Ishikawa (cell line): ENCODE results near the gene HSPB6.

Source experiments
- CEBPB ChIP-seq: IDR thresholded peaks from 2 replicates; pipeline ENCODE4 v1.6.1; 2012
- CREB1 ChIP-seq: IDR thresholded peaks from 2 replicates; pipeline ENCODE4 v1.6.1; 2012; ENCODE audit warnings: low read depth
- EP300 ChIP-seq: IDR thresholded peaks from 2 replicates; pipeline ENCODE4 v1.6.1; 2012; ENCODE audit warnings: borderline replicate concordance
- FOXM1 ChIP-seq: IDR thresholded peaks from 2 replicates; pipeline ENCODE4 v1.6.1; 2012; ENCODE audit warnings: low read depth, borderline replicate concordance
- RAD21 ChIP-seq: IDR thresholded peaks from 2 replicates; pipeline ENCODE4 v1.6.1; 2012; ENCODE audit warnings: low read depth
- TAF1 ChIP-seq: IDR thresholded peaks from 2 replicates; pipeline ENCODE4 v1.6.1; 2012; ENCODE audit warnings: low read depth, mild to moderate bottlenecking
- TCF12 ChIP-seq: IDR thresholded peaks from 2 replicates; pipeline ENCODE4 v1.6.1; 2012; ENCODE audit warnings: low read depth
- TEAD4 ChIP-seq: IDR thresholded peaks from 2 replicates; pipeline ENCODE4 v1.6.1; 2012
- YY1 ChIP-seq: IDR thresholded peaks from 2 replicates; pipeline ENCODE4 v1.6.1; 2012; ENCODE audit warnings: low read depth
- TF ChIP-seq, protein P1 (sequence below): IDR thresholded peaks from 2 replicates; pipeline ENCODE4 v1.6.1; 2012; ENCODE audit warnings: low read depth, mild to moderate bottlenecking
- TF ChIP-seq, protein P2 (sequence below): IDR thresholded peaks from 2 replicates; pipeline ENCODE4 v1.6.1; 2012

DNA sequence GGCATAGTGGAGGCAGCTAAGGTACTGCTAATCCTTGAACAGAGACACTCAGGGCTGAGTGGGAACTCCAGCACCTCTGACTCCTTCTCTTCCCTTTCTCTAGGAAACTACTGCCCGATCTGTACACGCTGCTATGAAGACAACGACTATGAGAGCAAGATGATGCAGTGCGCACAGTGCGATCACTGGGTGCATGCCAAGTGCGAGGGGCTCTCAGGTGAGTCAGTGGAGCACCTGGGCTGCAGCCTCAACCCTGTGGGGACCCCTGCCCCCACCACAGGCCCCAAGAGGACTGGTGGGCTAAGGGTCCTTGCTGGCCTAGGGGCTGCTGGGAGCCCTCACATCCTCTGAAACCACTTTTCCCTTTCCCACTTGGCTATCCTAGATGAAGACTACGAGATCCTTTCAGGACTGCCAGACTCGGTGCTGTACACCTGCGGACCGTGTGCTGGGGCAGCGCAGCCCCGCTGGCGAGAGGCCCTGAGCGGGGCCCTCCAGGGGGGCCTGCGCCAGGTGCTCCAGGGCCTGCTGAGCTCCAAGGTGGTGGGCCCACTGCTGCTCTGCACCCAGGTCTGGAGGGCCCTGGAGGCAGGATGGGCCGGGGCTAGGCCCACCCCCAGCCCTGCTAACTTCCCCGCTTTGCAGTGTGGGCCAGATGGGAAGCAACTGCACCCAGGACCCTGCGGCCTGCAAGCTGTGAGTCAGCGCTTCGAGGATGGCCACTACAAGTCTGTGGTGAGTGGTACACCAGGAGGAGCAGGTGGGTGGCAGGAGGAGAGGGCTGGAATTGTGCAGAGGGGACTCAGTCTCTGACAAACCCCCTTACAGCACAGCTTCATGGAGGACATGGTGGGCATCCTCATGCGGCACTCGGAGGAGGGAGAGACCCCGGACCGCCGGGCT lies 29.5 kb downstream of the HSPB6 start:
- TF ChIP-seq, protein P1, sequence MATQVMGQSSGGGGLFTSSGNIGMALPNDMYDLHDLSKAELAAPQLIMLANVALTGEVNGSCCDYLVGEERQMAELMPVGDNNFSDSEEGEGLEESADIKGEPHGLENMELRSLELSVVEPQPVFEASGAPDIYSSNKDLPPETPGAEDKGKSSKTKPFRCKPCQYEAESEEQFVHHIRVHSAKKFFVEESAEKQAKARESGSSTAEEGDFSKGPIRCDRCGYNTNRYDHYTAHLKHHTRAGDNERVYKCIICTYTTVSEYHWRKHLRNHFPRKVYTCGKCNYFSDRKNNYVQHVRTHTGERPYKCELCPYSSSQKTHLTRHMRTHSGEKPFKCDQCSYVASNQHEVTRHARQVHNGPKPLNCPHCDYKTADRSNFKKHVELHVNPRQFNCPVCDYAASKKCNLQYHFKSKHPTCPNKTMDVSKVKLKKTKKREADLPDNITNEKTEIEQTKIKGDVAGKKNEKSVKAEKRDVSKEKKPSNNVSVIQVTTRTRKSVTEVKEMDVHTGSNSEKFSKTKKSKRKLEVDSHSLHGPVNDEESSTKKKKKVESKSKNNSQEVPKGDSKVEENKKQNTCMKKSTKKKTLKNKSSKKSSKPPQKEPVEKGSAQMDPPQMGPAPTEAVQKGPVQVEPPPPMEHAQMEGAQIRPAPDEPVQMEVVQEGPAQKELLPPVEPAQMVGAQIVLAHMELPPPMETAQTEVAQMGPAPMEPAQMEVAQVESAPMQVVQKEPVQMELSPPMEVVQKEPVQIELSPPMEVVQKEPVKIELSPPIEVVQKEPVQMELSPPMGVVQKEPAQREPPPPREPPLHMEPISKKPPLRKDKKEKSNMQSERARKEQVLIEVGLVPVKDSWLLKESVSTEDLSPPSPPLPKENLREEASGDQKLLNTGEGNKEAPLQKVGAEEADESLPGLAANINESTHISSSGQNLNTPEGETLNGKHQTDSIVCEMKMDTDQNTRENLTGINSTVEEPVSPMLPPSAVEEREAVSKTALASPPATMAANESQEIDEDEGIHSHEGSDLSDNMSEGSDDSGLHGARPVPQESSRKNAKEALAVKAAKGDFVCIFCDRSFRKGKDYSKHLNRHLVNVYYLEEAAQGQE, result no peak
- TF ChIP-seq FOXM1 (no peak), YY1 (no peak), TAF1 (no peak), CEBPB (no peak), TCF12 (no peak), EP300 (no peak), CREB1 (no peak), RAD21 (no peak), TEAD4 (no peak)
- TF ChIP-seq, protein P2, sequence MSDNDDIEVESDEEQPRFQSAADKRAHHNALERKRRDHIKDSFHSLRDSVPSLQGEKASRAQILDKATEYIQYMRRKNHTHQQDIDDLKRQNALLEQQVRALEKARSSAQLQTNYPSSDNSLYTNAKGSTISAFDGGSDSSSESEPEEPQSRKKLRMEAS, result no peak
